Medulla oblongata (tissue), 1 donor: ENCODE measurements around the gene ZNF319.

Experiments used
- DNase-seq: peaks from one replicate; pipeline ENCODE4 v3.0.0-alpha.2; 2015; ENCODE audit errors: extremely low spot score

ZNF319 gene

GRCh38 chr16:58037365-58038057 is 37.0 kb upstream of the ZNF319 start:
- no peak for DNase-seq

DNA sequence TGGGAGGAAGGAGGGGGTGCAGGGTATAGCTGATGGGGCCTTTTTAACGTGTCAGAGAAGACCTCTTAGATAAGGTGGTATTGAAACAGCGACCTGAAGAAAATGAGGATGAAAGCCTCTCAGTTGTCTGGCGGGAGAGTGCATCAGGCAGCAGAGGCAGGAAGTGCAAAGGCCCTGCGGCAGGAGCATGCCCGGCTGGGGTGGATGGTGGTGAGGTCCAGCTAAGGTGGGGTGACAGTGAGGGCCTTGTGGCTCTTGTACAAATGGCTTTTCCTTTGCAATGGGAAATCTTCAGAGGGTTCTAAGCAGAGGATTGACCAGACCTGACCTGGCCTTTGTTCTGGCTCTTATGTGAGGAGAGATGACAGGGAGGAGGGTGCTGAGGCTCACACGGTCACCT is 36.5 kb upstream of the ZNF319 start:
- DNase-seq = no peak

DNA sequence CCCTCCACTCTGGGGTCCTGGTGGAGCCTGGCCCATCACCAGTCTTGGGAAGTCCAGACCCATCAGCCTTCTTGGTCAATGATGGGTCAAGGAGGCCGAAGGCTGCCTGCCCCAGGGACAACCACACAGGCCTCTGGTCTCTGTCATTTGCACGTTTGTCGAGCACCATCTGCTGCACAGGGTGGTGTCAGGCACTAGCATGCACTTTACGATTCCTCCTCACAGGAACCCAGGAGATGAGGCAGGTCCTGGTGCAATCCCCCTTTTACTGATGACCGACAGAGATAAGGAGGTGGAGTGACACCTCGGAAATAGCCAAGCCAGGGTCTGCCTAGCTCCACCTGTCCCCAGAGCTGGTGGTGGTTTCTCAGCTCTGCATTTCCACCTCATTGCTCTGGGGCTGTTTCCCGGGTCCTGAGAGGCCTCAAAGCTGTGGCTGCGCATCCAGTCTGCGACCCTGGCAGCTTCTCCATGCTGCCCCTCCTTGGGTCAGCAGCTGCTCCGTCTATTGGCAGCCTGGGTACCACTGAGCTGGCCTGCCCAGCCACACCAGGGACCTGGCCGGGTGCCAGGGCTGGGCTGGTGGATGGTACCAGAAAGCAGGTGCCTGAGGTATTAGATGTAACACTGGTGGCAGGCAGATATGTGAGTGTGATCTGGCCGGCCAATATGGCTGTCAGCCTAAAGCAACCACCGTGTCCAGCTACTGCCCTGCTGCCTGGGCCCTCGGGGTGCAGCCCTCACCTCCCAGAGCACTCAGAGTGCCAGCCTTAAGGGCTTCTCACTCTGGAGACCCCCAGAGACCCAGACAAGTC is 35.1 kb upstream of the ZNF319 start:
- no peak for DNase-seq

GRCh38 chr16:58034774-58035173 is 34.3 kb upstream of the ZNF319 start:
- DNase-seq = no peak

DNA sequence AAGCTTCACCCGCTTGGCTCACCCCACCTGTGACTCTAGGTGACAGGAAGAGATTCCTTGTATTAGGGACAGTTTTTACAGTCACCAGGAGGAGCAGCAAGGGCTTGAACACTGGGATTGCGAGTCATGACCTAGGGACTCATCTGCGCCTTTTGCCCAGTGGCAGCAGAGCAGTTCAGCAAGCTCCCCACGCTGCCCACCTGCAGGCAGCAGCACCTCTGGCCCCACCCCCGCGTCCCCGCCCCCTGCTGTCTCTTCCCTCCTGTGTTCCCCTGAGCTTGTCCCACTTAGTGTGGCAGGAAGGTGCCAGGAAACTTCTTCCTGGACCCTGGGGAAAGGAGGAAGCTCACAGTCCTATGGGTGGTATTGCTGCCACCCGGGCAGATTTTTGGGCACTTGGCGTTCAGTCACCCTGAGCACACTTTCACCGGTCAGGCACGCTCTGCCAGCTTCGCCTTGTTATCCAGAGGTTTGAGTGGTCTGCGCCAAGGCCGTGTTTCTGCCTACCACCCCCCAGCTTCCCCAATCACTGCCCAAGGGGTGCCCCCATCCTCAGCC is 33.7 kb upstream of the ZNF319 start:
- no peak for DNase-seq

DNA sequence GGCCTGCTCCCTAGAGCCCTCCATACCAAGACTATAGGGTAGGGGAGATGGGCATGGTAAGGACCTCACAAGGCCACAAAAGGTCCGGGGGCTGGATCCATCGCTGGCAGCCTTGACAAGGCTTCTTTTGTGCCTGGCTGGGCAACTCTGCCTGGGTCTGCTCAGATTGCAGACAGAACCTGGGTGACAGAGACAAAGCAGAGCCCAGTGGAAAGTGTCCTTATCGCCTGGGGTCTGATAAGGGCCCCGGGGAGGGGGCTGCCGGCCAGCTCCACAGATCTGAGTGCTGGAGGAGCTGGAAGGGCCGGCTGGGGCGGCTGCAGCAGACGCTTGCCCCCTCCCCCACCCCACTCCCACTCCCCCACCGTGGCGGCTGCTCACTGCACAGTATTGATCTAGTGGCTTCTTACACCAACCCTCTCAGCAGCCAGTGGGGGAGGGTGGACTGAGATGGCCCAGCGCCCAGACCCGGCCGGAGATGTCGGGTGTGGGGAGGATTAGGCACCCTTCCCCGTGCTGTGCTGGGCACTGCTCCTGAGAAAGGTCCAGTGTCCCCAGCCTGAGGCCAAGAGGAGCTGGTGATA is 32.3 kb upstream of the ZNF319 start:
- peak; percentile 75 for DNase-seq

- no peak for DNase-seq
Measured at GRCh38 chr16:58031016-58031800, 30.7 kb upstream of the ZNF319 start.

GRCh38 chr16:58030136-58030840 is 29.8 kb upstream of the ZNF319 start:
- DNase-seq = no peak

- DNase-seq = no peak
Measured at GRCh38 chr16:58029410-58029809, 28.9 kb upstream of the ZNF319 start.

DNA sequence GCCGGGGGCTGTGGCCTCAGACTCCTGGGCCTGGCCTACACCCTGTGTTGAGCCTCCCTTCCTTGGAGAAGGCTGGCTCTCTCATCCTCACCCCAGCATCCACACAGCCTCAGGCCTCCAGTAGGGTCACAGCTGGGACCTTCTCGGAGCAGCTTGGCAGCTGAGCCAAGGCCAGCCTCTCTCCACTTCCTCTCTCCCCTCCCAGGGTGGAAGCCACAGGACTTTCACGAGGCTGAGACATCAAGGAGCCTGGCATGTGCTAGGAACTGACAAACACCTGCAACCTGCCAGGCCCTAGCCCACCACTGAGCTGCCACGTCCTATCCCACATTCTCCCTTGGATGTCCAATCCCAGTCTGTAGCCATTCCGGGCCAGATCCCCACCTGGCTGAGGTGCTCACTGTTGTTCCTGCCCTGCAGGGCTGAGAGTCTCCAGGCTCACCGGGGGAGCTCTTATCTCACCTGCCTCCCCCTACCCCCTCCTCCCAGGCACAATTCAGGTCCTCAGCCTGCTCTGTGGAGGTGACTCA is 28.1 kb upstream of the ZNF319 start:
- no peak for DNase-seq

DNA sequence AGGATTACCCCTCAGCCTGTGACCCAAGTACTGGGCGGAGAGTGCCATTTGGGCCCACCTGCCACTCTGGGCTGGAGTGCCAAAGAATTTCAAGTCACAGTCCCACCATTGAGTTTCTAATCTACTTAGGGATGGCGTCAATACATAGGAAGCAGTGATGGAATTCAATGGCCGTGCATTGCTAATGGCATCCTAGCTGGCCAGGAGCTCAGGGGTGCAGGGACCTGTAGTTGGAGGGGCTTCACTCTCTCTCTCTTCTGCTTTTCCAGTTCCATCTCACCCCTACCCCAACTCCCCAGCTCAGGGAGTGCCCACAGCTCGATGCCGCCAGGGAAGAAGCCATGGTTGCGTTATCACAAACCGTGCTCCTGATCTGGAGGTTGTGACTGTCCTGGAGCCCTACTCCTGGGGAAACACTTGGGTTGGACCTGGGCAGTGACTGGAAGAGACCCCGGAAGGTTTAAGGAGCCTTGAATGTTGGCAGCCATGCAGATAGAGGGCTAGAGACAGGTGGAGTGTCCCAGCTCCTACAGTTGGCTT is 27.5 kb upstream of the ZNF319 start:
- no peak for DNase-seq

DNA sequence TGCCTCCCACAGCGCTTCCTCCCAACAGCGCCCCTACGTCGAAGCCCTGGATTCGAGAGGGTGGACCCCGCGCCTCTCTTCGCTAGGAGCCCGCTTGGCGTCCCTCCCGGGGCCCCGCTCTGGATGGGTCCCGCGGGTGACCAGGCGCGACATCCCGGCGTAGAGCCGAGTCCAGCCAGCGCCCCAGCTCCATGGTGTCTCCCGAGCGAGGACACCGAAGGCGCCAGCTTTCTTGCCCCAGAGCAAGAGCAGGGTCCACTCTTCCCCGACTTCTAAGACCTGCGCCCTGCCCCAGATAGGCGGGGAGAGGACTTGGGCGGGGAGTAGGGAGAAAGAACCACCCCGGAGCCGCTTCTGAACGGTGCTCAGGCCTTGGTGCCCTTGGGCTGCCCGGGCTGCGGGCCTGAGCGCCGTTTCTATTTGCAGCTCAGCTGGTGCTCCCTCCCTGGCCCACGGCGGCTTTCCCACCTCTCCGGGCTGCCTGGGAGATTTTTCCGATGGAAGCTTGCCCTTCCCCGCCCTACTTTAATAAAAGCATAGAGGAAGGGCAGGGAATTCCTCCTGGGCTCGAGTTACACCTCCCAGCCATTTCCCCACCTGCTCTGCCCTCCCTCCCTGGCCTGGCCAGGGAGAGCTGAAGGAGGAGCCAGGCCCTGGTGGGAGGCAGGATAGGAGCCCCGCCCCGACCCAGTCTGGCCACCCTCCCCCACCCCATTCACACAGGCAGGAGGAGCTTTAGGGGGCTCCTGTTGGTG is 26.9 kb upstream of the ZNF319 start:
- DNase-seq = no peak

DNA sequence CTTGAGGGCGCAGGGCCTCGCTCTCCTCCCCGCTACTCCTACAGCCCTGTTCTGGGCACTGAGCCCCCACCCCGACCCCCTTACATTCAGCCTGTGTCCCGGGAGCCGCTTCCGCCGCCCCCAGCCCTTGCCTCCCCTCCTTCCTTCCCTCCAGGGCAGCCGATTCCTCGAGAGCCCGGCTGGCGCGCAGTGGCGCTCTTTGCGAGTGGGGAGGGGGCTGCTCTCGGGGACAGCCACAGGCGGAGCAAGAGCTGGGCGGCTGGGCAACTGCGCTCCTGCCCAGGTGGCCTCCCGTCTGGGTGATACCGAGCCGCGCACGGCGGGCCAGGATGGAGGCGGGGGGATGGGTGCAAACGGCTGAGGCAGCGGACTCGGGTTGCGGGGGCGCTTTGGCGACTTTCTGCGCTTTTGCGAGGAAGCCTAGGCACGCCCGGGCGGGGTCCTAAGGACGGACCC is 26.3 kb upstream of the ZNF319 start:
- no peak for DNase-seq

- DNase-seq = no peak
Measured at GRCh38 chr16:58026139-58026704, 25.8 kb upstream of the ZNF319 start.

DNA sequence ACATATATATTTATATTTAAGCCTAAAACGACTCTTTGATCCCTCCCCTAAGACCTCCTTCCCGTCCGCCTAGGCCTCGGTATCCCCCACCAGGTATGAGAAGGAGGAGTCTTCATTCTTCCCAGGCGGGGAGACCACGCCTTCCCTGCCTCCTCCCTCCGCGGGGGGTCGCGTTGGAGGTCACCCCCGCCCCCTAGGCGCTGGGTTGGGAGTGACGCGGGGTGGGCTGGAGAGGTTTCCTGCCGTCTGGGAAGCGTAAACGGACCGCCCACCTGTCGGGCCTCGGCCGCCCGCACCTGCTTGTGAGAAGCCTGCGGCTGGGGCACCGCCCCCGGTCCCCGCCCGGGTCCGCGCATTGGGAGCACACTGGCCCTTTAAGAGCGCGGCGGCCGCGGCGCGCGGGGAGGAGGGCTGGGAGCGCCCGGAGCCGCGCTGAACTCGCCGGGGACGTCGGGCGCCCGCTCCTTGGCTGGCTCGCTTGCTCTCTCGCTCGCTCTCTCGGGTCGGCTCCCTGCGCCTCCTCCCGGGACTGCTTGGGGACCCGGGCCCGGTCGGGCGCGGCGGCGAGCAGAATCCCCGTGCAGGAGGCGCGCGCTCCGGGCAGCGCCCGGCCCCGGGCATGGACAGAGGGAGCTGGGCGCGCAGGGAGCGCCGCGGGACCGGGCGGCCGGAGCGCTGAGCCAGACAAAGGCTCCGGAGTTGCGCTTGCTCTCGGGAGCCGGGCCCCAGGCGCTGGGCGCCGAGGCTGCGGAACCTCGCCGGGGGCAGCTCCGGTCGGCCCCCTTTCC is 25.1 kb upstream of the ZNF319 start, which contains the start of gene MMP15:
Gene MMP15 (plus strand): TSS at position 404 of the 788 bp plus-strand sequence. CDS start 597 bp downstream, outside the sequence.
- peak; percentile 50 for DNase-seq

DNA sequence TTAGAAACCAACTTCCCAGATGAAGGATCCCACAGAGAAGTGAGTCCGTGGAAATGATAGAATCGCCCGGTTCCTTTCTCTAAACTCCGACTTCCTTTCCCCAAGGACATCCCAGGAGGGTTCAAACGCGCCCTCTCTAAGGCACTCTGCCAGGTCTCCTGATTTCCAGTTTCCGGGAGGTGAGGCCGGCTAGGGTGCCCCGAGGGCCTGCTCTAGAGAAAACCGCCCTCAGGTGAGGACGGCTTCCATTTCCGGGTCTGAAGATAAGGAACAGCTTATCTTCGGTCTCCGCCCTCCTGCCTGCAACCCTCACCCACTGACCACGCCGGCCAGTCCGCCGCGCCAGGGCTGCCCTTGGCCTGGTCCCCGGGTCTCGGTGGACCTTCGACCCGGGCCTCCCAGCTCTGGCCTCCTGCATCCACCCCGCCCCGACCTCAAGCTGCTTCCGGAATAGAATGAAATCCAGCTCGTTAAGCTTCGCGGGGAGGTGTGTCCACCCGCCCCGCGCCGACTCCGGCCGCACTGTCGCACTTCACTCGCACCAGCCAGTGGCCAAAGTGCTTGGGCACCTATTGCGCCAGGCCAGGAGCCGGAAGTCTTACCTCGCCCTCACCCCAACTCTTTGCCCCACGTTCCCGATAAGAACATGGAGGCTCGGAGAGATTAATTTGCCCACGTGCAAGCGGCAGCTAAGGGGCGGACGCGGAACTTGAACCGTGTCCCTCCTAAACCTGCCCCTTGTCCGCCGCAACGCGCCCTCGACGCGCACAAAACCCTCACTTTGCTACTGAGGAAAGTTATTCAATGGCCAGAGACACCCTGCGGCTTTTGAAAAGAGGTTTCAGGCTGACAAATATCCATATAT is 24.2 kb upstream of the ZNF319 start:
- no peak for DNase-seq

DNA sequence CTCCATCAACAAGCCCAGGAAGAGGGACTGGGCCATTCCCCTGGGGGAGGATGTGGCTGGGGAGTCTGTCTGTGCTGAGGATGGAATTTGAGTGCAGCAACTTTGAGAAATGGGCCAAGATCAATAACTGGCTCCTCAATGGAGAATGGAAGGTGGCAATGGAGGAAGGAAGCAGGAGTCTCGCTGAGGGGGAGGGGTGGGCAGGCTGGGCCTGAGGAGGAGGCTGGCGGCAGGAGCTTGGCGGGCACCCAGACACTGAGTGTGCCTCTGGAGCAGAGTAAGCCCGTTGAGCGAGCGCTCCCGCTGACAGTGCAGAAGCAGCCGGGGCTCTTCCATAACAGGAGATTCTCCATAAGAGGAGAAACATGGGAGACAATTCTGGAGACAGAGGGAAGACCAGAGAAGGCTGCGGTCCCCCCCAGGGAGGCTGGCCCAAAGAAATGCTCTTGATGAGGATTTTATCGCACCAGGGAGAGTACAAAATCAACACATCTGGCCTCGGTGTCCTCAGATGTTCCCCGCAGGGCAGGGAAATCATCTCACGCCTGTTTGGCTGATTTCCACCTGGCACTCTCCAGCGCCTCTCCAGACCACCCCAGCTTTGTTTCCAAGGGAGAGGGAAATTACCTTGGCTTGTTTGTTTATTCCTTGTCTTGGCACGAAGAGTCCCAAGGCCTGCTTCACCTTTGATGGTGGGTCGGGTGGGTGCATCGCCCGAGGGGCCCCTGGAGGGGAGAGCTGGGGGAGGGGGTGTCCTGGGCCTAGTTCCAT is 22.3 kb upstream of the ZNF319 start:
- peak; percentile 59 for DNase-seq
